OCI-LY1 (cell line): ENCODE results near the gene C1orf87.

Experiments used
- CTCF ChIP-seq: fragments of 200-600 bp; sonication (generic), shearing (Covaris generic); IDR thresholded peaks from 2 replicates; pipeline ENCODE4 v1.5.1; 2017; ENCODE audit warnings: mild to moderate bottlenecking, antibody characterized with exemption, low read length, moderate library complexity, mixed read lengths
- EZH2 ChIP-seq: fragments of 200-600 bp; sonication (generic), shearing (Covaris generic); IDR thresholded peaks from 2 replicates; pipeline ENCODE4 v1.8.0; 2017; ENCODE audit warnings: borderline replicate concordance, mixed run types, mild to moderate bottlenecking, antibody characterized with exemption, low read length, moderate library complexity, mixed read lengths

GRCh38 chr1:59999746-60000145 lies 73.8 kb downstream of the C1orf87 start:
- no peak for TF ChIP-seq CTCF
- TF ChIP-seq EZH2: no peak
